ENCODE measurements around the gene MSI2.

The MSI2 gene

DNA sequence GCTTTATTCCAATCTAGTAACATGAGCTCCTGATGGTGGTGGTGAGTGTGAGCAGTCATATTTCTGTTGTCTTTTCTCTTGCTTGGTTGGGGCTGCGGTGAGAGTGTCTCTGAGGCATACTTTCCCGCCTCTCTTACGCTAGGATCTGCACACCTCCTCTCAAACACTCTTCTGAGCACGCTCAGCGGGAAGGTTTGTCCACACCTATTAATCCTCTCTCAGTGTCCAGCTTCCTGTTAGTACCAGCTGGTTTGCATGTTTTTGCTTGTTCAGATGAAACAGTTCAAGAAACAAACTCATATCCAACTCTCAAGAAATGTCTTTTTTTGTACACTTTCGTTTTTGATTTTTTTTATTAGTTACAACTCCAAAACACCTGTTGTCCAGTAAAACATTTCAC is 399.2 kb downstream of the MSI2 start:
- DNase-seq, result no peak

DNA sequence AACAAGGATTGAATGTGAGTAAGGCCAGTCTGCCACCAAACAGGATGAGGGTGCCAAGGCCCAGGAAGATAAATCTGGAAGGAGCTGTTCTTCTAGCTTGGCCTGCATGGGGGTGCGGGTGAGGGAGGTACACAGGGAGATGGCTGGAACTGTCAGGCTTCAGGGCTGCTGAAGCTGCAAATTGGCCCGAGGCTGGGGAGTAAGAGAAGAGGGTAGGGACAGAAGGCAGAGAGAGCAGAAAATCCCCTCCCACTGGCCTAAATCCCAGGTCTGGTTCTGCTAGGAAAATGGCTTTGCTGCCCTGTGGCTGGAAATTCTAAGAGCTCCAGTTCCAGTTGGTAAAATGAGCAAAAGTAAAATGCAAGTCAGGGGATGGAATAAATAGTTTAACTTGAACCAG is 400.9 kb downstream of the MSI2 start:
- no peak for DNase-seq

DNA sequence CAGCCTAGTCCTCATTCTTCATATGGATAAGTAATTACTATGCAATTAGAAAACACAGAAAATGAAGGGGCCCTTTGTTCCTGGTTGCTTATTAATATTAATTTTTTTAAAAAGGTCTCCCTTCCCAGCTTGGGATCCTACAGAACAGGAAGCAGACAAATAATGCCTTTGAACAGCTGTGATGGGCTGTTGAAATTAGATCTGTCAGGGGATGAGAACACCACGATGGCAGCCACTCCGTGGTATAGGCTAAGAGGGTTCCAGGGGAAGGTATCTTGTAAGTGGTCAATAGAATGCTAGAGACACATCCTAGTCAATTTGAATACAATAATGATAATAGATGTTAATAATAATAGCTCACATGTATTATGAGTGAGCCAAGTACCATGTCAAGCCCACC is 405.7 kb downstream of the MSI2 start:
- no peak for DNase-seq

DNA sequence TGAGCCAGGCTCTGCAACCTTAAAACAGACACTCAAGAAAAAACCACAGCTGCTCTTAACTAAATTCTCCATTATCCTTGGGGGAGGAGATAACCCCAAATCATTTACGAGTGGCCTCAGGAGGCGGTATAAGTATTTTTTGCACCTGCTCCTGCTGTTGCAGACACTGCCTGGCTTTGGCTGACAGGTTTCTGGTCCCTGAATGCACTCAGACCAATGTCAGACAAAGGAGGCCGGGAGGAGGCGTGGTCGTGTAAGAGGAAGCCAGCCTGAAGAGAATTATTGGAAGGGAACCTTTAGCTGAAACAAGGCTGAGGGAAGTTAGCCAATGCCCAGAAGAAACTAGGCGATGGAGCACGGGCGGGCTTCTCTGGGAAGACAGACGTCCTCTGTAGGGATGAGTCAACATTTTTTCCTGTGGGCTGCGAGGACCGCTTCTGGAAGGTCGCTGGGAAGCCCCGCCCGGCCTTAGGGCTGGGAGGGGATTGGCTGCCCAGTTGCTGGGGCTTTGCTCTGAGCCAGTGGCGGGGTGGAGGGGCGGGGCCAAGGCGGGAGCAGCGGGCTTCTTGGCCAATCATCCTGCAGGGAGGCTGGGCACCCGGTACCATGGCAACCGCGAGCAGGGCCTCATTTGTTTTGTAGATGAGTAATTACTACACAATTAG is 406.5 kb downstream of the MSI2 start:
- DNase-seq, result peak; percentile 44

DNA sequence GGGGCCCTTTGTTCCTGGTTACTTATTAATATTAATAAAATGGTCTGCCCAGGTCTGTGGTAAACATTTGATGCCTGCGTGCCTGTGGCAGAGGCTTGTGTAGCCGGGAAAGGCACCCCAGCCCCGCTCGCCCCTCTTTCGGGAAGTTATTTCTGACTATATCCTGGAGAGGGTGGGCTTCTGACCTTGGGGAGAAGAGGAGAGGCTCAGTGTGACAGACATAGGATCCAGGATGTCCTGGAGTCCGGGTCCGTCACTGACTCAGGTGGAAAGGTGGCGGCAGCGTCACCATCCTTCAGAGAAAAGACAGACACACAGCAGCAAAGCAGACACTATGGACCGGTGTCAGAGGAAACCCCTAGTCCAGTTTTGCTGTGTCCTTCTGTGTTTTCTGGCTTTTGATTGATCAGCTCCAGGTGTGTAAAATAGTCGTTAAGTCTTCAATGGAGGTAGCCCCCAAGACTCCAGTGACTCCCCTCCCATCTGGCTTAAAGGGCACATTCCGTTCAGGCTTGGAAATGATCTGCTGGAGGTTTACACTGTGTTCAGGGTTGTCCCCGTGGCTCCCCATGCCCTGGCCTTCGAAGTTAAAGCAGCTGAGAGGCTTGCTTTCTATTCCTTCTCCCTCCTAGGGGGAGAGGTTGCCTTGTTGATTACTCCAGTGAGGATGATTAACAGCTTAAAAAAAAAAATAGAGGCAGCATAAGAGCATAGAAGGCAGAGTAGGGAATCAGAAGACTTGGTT is 407.2 kb downstream of the MSI2 start:
- DNase-seq, result peak; percentile 21

DNA sequence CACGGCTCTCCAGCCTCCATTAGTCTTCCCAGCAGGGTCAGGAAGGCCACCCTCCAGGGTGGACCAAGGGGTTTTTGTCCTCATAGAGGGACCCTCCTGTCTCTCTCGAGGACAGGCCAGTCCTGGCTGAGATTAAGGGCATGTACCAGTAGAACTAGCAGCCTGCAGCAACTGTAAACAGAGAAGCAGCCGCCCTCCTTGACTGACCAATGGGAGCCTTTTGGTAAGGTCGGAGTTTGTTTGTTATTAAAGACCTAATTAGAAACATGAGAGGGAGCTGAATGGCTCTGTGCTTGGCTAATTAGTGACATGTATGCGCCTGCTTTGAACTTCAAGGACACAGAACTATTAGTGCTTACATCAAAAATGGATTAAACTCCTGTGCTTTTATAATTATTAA is 408.8 kb downstream of the MSI2 start:
- DNase-seq, result no peak

DNA sequence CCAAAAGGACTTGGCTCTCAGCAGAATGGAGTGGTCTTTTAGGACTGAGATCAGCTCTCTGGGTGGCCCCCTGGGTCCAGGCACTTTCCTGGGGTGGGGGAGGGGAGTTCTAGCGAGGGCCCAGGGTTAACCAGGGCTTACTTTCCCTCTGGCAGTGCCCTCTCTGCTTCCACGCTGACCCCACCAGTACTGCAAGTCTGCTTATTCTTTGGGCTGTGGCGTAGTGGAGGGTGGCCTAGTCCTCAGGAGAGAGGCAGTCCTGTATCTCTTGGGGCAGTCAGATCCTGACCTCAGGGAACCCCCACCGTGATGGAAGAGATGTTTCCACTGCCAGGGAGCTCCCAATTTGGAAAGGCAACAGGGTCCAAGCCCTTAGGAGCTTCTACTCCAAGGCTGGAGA is 409.4 kb downstream of the MSI2 start:
- DNase-seq, result no peak

DNA sequence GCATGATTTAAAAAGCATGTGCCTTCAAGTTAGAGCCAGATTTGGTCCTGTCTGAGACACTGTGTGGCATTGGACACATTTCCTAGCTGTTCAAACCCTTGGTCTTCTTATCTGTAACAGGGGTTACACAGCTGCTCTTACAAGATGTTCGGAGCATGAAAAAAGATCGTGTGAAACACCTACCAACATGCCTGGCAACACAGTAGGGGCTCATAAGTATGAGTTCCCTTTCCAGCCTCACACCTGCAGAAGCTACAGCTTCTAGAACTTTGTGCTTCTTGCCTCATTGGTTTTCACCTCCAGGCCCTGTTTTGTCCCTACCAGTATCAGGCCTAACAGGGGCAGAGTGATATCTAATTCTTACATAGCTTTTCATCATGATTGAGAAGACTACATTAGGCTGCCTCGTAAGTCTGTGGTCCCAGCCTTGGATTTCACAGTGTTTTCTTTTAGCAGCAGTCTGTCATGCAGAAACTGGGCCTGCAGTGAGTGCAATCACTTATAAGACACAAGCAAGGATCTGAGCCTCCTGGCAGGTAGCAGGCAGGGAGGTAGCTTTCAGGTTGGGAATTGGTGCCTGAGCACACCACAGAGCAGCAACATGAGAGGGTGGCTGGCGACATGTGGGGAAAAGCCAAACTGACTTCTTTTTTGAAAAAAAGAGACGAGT is 410.0 kb downstream of the MSI2 start:
- no peak for DNase-seq

DNA sequence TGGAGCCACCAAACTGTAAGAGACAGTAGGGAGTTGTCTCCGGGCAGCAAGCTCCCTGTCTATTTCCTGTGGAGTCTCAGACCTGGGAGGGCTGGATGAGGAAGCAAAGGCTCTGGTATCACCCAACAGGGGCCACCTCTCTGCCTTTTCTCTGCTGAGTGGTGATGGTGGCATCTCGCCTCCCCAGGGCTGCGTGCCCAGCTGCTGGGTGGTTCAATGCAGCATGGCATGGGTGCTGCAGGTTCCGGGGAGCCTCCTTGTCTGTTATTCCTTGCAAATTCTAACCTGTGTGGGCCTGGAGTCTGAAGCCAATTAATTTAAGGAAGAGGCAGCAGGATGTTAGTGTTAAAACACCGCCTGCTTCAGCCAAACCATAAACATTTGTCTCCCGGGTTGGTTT is 410.6 kb downstream of the MSI2 start:
- DNase-seq, result no peak

DNA sequence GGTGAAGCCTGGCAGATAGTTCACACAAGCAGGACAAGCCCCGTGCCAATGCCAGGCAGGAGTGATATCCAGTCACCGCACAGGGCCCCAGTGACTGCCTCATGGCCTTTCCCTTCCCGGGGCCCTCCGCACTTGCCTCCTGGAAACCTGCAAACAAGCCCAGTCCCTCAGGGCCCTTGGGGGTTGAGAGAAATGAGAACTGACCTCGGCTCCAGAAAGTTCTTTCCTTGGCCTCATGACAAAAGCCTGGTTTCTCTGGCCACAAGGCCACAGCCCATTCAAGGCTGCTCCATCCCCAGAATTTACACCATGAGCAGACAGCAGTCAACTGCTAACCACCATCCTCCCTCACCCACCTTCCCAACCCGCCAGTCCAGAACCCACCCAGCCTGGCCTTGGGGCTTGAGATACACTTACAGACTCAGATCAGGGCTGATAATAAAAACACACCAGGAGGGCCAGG is 411.2 kb downstream of the MSI2 start:
- no peak for DNase-seq

DNA sequence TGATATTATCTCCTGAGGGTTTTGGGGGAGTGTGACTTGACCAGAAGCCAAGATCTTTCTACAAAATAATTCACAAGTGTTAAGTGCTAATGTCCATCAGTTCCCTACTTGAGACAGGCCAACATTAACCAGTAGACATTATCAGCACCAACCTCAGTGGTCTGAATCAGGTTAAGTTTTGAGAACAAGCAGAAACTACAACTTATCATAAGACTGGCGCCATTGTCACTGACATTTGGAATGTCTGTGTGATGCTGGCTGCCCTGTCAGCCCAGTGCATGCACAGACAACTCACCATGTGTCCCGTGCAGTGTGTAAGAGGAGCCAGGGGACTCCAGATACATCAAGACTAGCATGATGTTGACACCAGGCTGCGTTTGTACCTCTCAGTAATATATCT is 412.0 kb downstream of the MSI2 start:
- DNase-seq, result no peak

DNA sequence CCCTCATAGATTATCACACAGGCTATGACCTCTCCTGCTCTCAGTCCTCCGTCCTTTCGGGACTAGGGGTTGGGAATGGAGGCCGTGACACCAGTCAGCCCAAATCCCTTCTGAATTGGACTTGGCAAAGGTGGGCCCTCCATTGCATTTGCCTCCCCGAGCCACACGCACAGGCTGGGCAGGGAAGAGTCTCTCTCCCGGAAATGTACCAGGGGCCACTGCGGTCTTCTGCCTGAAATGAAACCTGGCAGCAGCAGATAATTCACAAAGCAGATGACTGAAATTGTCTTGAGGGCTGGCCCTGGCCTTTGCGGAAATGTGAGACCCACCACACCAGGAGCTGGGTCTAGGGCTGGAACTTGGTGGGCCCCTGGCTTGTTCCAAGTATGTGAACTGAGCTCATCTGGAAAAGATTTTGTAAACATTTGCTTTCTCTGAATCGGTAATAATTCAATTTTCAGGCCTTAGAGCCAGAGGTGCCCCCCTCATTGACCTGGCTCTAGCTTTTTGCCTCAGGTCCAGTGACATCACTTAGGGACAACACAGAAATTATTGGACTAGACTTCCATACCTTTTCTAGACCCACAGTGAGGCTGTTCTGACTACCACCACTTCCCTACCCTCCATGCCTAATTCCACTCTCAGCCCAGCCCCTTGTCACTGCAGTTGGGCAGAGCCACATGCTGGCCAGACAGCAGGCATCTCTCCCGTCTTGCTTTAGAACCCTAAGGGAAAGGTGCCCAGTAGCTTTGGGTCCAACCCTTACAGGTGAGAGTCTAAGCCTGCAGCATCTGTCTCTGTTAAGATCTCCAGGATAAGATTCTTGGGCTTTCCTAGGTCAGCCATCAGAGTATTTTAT is 413.6 kb downstream of the MSI2 start:
- DNase-seq, result no peak

DNA sequence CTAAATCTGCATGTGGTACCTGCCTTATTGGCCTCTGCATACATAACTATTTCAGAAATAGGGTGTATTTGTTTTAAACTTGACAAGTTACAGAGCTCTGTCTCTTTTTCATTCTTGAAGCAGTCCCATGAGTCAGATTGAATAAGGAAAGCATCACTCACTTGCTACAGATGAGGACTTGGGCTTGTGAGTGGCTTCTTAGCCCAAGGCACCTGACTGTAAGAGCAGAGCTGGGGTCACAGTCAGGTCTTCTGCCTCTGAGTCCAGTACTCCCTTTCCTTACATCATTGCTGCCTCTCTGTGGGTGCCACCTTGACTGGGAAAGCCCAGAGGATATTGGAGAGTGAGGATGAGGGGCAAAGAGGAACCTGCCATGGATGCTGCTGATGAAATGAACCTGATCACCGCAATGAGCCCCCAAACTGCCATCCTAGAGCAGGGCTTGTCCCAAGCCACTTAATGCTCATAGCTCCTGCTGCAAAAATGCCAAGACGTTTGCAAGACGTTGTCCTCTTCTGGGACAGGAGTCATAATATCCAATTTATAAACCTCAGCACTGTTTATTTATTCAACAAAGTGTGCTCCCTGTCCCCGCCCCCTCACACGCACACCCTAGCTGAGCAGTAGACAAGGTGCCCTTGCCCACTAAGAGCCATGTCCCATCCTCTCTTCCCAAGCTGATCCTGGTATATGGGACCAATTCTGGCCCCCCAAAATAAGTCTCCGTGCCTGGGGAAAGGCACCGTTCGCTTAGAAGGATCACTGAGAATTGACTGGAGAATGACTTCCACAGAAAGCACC is 414.6 kb downstream of the MSI2 start:
- no peak for DNase-seq

DNA sequence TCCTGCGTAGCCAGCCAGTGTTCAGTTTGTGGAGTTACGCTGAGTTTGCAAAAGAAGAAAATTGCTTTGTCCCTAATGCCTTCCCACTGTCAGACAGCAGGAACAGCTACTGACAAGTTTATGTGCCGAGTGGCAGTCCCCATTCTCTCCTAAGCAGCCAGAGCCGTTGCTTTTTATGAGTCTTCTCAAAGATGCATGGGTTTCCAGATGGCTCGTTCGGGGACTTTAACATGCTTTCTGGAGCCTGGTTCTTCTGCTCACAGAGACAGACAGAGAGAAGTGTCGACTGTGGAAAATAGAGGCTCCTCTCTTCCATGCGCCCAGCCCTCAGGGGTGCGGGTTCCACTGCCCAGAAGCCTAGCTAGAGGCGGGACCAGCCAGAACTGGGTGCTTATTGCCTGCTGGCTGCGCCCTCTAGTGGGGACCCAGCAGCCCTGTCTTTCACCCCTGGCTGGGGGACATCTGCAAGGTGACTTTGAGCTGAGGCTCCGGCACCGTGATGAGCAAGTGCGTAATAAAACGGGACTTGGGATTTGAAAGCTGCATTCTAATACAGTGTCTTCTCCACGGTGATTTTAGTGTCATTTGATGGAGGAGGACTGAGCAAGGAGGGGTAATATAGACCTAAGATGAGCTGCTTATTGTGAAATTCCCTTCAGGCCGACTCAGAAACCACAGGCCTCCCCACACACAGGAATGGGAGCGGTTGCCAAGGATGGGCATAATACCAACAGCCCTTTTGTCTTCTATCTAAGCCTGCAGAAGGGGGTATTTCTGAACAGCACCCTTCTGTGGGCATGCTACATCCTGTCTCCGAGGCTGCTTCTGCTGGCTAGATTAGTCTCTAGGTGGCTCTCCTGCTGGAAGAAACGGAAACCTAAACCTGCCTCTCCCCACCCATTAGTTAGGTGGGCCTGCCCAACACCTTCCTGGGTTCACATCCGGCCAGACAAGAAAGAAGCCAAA is 415.6 kb downstream of the MSI2 start:
- DNase-seq, result peak; percentile 71

DNA sequence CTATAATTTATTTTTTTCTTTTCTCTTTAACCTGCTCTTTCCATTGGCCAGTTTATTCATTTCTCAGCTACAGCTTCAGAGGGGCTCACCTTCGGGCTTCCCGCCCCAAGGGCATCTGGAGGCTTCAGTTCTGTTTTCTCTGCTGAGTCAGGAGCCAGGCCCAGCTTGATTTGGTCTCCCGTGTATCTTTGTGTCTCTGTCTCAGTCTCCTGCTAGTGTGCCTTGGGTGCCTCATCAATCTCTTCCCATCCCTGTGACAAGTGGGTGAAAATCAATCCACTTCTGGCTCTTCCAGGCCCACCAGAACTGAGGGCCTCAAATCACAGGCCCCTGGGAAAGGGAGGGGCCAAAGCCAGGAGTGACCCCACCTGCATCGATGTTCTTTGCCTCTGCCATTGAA is 416.6 kb downstream of the MSI2 start:
- DNase-seq, result no peak

DNA sequence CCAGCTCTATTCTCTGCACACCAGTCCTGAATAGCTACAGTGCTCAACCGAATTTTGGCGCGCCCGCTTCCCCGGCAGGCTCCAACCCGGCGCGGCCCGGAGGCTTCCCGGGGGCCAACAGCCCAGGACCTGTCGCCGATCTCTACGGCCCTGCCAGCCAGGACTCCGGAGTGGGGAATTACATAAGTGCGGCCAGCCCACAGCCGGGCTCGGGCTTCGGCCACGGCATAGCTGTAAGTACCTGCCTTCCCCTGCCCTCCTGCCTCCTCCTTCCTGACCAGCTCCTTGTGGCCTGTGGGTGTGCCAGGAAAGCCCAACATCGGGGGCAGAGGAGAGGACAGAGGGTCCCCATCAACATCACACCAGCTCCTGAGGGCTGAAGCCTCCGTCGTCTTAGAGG is 418.6 kb downstream of the MSI2 start:
- no peak for DNase-seq

DNA sequence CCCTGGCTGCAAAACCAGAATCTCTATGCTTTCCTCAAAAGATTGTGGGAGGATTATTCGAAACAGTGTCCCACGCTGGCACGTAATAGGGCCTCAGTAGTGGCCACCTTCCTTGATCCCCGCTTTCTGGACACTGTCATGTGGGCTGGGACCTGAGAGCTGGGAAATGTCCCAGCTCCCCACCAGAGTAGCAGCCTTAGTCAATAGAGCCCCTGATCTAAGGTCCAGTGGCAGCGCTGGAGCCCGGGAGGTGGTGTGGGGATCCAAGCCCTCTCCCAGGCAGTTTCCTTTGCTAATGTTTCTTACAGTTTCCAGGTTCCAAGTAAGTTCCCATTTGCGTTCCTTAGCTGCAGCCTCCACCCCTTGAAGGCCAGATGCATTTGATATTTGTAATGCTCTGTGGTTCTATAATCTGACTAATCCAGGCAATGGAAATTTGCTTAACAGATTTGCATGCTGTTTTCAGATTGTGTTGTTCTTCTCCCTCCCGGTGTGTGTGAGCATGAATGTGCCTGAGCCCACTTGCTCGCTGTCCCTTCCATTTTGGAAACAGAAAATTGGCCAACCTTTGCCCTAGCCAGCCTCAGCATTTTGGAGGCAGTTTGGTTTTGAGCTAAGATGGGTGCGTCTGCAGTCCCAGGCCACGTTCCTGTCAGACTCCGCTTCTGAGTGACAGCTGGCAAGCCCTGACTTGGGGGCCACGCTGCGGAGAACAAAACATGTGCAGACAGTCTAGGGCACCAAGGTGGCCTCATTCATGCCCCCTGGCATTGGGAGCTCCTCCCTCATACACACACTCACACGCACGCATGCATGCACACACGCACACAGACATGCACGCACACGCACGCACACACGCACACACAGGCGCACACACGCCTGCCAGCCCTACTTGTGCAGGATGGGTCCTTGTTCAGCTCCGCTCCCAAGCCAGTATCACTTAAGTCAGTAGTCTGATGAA is 419.4 kb downstream of the MSI2 start:
- DNase-seq, result no peak

DNA sequence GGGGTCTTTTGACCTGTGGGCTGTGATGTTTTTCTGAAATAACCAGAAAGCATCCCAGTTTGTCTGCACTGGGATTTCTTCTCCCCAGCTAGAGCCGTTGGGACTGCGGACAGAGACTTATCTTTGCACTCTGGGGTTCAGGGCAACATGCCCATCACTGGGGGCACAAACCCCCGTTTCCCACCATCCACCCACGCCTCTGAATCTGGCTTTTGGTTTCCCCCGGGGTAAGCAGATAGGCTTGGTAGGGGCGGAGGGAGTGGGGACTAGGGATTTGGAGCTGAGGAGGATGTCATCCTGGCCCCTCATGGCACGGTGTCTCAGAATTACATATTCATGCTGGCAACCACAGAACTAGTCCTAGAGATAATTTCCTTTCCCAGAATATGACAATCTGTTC is 420.2 kb downstream of the MSI2 start:
- no peak for DNase-seq

DNA sequence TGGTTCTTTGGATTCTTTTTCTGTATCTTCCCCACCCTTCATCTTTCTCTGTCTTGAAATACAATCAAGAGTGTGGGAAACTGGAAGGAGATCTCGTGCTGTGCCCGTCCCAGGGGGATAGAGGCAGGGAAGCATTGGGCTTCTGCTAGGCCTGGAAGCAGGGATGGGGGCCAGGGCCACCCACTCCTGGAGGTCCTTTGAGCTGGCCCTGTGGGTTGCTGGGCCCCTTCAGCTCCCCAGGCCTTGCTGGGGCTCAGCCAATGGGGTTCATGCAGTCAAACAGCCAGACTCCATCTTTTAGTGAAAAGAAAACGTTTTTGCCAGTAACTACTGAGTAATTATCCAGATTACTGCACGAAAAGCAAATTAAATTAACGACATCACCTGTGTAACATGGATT is 421.0 kb downstream of the MSI2 start:
- DNase-seq, result no peak

DNA sequence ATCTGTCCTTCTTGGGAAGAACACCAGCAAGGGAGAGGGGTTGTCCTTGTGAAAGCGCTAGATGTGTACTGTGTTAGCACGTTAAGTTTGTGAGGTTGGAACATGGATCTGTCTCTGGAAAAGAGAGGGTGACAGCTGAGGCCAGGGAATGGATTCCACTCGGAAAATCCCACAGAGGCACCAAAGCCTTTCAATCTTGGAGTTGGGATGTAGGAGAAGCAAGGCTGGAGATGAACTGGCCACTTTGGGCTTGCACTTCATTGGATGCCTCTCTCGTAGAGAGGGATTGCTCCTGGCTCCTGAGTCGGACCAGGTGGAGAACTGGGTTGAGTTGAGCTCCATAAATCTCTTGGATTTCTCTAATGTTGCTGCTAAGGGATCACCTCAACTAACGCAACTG is 421.5 kb downstream of the MSI2 start:
- no peak for DNase-seq

All from activated CD4-positive, CD25-positive, alpha-beta regulatory T cell treated with anti-CD3 and anti-CD28 coated beads, Interleukin-2, amount 50 U/mL, for 72 hours (primary cell).